Aorta (tissue), 5 donors: ENCODE results near the gene SLC25A27. TPM values are rescaled to one million over a fixed set of nuclear protein-coding genes. Genes with fewer than 3 reads are reported as not detected.

ENCODE experiments used
- ATAC-seq: fragments of 200-7000 bp; cut with Tn5 transposase; one replicate; pipeline ENCODE4 v1.9.1; 2022; ENCODE audit warnings: moderate library complexity; ENCODE audit not compliant: low FRiP score
- DNase-seq, 2 donors: peaks; one replicate each; pipeline ENCODE4 v3.0.0-alpha.2; 2020
- H3K27ac ChIP-seq, 2 donors: one replicate each; pipeline ENCODE4 v1.5.1; 2013; ENCODE audit warnings: low read length in 2 of 2, mild to moderate bottlenecking in 2 of 2, moderate library complexity in 2 of 2, control low read depth in 1 of 2, inconsistent platforms in 1 of 2, low read depth in 1 of 2
- H3K27me3 ChIP-seq, 2 donors: one replicate each; pipeline ENCODE4 v1.6.1; 2013; ENCODE audit warnings: control low read depth in 1 of 2, low read length in 1 of 2, mild to moderate bottlenecking in 1 of 2, moderate library complexity in 1 of 2; ENCODE audit not compliant: insufficient read depth in 2 of 2, control insufficient read depth in 1 of 2
- H3K36me3 ChIP-seq, 2 donors: one replicate each; pipeline ENCODE4 v1.6.1; 2013; ENCODE audit warnings: control low read depth in 1 of 2, low read length in 1 of 2, mild to moderate bottlenecking in 1 of 2; ENCODE audit not compliant: insufficient read depth in 2 of 2, control insufficient read depth in 1 of 2
- H3K4me1 ChIP-seq, 2 donors: one replicate each; pipeline ENCODE4 v1.6.1; 2013; ENCODE audit warnings: low read length in 2 of 2, control low read depth in 1 of 2, mild to moderate bottlenecking in 1 of 2, moderate library complexity in 1 of 2; ENCODE audit not compliant: insufficient read depth in 2 of 2, control insufficient read depth in 1 of 2
- H3K4me3 ChIP-seq, 2 donors: one replicate each; pipeline ENCODE4 v1.5.1; 2013; ENCODE audit warnings: low read length in 2 of 2, control low read depth in 1 of 2, mild to moderate bottlenecking in 1 of 2
- H3K9me3 ChIP-seq: one replicate; pipeline ENCODE4 v1.6.1; 2013; ENCODE audit warnings: mild to moderate bottlenecking, low read length; ENCODE audit not compliant: control insufficient read depth
- WGBS, 2 donors: extraction: QIAGEN DNeasy Blood & Tissue Kit; methylation state at CpG; one replicate each; pipeline ENCODE4 v1.1.7; 2013; 5-methylcytosine and 5-hydroxymethylcytosine counted together
- intact Hi-C, 2 donors: fragments of 100-400 bp; cut with DNase I; formaldehyde crosslinking; loops; one replicate each; pipeline versions ENCODE4 v1.14.2 to v1.15.0; 2022
- polyA plus RNA-seq, 2 donors: library from polyadenylated mRNA; stranded (reverse); fragments of 200-250 nt; gene quantifications; one replicate each; pipeline ENCODE4 v1.2.3, GENCODE V29; 2013
- total RNA-seq, 2 donors: library from RNA; stranded (reverse); fragmentation: NEBNext Ultra II Directional; extraction: Animal tissue kit (Norgen Biotek cat#: 25700); gene quantifications; one replicate each; pipeline ENCODE4 v1.2.1, GENCODE V29; 2021
- donor health status: healthy with polysubstance abuse.
- donor health status: Bipolar disorder and iron deficiency.
- donor health status: DM: no; HTN: no; CAD: no.
- donor health status: DM: no; HTN: no; CAD: no.
- donor health status: DM: yes; HTN: yes; CAD: no.

Gene SLC25A27
- total and polyA plus RNA-seq, 4 donors: 0.50 to 71.9 (median 32.8) TPM

DNA sequence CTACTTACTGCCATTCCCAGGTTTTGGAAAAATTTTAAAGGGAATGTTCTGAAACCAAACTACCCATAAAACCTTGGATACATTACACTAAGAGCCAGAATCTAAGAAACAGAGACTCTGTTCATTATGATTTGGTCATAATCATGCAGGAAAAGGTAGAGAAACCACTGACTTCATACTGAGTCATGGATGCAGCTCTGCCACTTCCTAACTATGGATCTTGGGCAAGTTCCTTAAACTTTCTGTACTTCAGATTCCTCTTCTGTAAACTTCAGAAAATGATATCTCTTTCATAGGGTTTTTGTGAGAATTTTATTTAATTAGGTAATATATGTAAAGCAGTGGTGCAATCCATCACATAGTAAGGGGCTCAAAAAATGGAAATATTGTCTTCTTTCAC, 62.4 kb downstream of the SLC25A27 start:
- Histone ChIP-seq H3K27me3 (no peaks in the 10 kb centered on the region), H3K4me1 (no peaks in the 10 kb centered on the region), H3K4me3 (no peak overlapping the region), H3K27ac (no peak overlapping the region), H3K36me3 (no peaks in the 10 kb centered on the region), H3K9me3 (peaks cover 1% of the 10 kb centered on the region)
- intact Hi-C loops: no loop called here
- DNase-seq: no peak
- ATAC-seq: no peak

DNA sequence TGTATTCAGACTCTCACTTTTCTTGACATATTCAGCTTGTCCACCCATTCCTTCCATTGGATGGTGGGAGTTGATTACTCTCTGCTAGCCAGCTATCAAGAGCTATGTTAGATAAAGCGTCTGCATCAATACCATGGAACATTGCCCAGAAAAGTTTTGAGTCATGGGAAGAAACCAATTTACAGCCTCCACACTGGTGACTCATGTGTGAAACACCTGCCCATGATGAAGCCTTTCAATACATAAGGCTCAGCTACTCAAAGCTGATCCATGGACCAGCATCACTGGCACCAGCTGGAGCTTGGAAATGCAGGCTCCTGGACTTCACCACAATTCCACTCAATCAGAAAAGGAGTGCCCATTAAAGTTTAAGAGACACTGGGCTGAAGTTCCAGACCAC, 66.3 kb downstream of the SLC25A27 start:
- H3K4me1 ChIP-seq: no peaks in the 10 kb centered on the region
- H3K4me3 ChIP-seq: no peak overlapping the region
- no peaks in the 10 kb centered on the region for H3K27me3 ChIP-seq
- DNase-seq: no peak
- peaks cover 3% of the 10 kb centered on the region for H3K9me3 ChIP-seq
- intact Hi-C loops: no loop called here
- H3K27ac ChIP-seq: no peak overlapping the region
- no peak for ATAC-seq
- 59 to 76% methylated on average over 1 of the region's 1 CpG for WGBS, 2 donors
- no peaks in the 10 kb centered on the region for H3K36me3 ChIP-seq

DNA sequence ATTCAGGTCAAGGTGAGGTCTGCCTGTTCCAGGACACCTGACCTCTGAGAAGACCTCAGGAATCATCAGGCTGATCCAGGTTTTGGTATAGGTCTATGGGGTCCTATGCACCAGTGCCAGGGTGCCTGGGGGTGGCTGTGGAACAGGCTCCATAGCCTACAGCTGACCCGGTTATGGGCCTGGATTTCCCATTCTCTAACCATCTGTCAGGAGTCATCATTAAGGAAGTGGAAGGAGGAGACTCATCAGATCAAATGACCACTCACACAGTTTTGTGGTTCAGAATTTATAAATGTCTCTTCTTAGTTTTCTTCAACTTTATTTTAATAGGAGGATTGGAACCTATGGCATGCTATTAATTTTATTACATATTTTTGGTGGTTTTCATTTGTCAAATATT, 67.6 kb downstream of the SLC25A27 start:
- intact Hi-C loops: no loop called here
- H3K27ac ChIP-seq: no peak overlapping the region
- no peaks in the 10 kb centered on the region for H3K36me3 ChIP-seq
- H3K9me3 ChIP-seq: peaks cover 3% of the 10 kb centered on the region
- ATAC-seq (no peak), DNase-seq (no peak)
- WGBS, 2 donors: 91 to 95% methylated on average over 1 of the region's 1 CpG
- no peaks in the 10 kb centered on the region for H3K27me3 ChIP-seq
- H3K4me1 ChIP-seq: no peaks in the 10 kb centered on the region
- no peak overlapping the region for H3K4me3 ChIP-seq

Other genes starting within 250 kb of the SLC25A27 start
- gene RCAN2, start 161.5 kb upstream of the SLC25A27 start, total RNA-seq: 100 to 1,000 TPM in 1 of 2 donors, 10 to 100 TPM in 1; 87.3 to 235 TPM
- gene RCAN2, start 161.5 kb upstream of the SLC25A27 start, polyA plus RNA-seq: 100 to 1,000 TPM; 123 to 137 TPM
- gene CYP39A1, start 157 bp upstream of the SLC25A27 start, total RNA-seq: 1 to 10 TPM; 2.0 to 4.2 TPM
- 1 to 10 TPM in 1 of 2 donors, under 1 TPM in 1; 0.63 to 5.1 TPM for gene CYP39A1, start 157 bp upstream of the SLC25A27 start, polyA plus RNA-seq
- gene TDRD6, start 34.9 kb downstream of the SLC25A27 start, total RNA-seq: 1 to 10 TPM; 1.0 to 1.8 TPM
- gene TDRD6, start 34.9 kb downstream of the SLC25A27 start, polyA plus RNA-seq: 1 to 10 TPM in 1 of 2 donors, not detected in 1; 1.6 TPM
- 1 to 10 TPM; 1.8 to 2.0 TPM for gene PLA2G7, start 82.4 kb downstream of the SLC25A27 start, total RNA-seq
- 1 to 10 TPM in 1 of 2 donors, under 1 TPM in 1; 0.31 to 4.8 TPM for gene PLA2G7, start 82.4 kb downstream of the SLC25A27 start, polyA plus RNA-seq
- not detected for gene ANKRD66, start 94.0 kb downstream of the SLC25A27 start, total RNA-seq
- gene ANKRD66, start 94.0 kb downstream of the SLC25A27 start, polyA plus RNA-seq: not detected
- not detected for gene MEP1A, start 140.4 kb downstream of the SLC25A27 start, total RNA-seq
- 10 to 100 TPM in 1 of 2 donors, under 1 TPM in 1; 0.10 to 13.6 TPM for gene MEP1A, start 140.4 kb downstream of the SLC25A27 start, polyA plus RNA-seq